HG02571 (cell line): ENCODE data around the gene PINK1.
"Not testable (repeated sequence)": the region's sequence is repeated elsewhere in the genome, so short reads cannot be mapped to it uniquely, and the experiment has no call there.

ENCODE experiments used
- ATAC-seq: cut with Tn5 transposase; IDR thresholded peaks from one replicate; pipeline ENCODE4 v1.9.1; 2021; ENCODE audit warnings: mild to moderate bottlenecking, moderate library complexity; ENCODE audit not compliant: unreplicated experiment

Gene PINK1

DNA sequence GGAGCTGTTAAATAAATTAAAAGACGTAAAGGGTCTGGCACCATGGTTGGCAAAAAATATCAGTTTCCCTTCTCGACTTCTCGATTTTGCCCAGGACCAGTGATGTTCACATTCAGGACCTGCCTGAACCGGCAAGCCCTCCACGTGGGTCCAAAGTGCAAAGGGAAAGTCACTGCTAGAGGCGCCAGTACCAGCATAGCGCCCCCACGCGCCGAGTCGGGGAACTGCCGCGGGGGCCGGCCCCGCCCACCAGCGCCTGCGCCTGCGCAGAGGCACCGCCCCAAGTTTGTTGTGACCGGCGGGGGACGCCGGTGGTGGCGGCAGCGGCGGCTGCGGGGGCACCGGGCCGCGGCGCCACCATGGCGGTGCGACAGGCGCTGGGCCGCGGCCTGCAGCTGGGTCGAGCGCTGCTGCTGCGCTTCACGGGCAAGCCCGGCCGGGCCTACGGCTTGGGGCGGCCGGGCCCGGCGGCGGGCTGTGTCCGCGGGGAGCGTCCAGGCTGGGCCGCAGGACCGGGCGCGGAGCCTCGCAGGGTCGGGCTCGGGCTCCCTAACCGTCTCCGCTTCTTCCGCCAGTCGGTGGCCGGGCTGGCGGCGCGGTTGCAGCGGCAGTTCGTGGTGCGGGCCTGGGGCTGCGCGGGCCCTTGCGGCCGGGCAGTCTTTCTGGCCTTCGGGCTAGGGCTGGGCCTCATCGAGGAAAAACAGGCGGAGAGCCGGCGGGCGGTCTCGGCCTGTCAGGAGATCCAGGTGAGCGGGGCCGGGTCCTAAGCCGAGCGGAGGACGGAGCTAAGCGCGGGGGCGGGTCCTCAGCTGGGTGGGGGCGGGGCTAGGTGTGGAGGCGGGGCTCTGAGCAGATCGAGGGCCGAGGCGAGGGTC is at the start of gene PINK1:
TSS of gene PINK1 (plus strand) at position 269 of the 875 bp plus-strand sequence. CDS start at position 360, 91 bp downstream.
- ATAC-seq = peak; percentile 52

DNA sequence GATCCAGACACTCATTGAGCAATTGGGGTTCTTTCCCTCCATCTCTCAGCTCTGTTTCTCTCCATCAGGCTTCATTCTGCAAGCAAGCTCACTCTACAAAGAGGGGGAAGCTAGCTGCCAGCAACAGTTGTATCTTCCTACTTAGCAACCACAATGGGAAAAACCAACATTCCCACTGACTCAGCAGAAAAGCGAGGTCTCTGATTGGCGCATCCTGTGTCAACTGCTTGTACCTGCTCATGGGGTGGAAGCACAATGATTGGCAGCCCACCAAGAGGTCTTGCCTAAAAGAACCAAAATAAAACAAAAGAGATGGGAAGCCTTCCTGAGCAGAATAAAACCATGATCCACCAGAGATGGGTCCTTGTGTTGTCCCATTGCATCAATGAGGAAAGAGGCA is 48.4 kb upstream of the PINK1 start:
- no peak for ATAC-seq

DNA sequence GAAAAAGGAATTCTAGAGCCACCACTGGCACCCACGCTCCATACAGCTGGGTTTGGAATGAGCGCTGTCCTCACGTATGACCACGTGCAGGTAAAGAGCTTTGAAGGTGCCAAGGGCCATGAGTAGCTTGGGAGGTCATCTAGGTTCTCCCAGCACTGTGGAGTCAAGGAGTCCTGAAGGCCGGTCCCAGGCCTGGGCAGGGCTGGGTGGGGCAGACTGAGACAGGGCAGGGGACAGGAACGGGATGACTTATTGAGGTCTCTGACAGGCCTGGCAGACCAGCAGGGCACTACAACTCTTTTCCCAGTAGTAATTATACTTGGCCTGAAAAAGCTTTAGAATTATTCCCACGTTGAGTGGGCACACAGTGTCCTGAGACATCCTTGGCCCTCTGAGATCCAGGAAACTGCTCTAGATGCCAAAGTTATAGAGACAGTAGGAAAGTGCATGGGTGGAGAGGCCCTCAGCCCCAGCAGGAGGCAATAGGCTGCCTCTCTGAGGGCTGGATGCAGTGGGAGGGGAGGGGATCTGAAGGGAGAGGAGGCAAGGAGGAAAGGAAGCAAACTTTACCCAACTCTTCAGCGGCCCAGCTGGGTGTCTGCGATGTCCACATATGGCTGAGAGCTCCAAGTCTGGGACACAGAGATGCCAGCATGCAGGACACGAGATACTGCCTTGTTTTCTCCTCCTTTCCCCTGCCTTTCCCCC is 46.2 kb upstream of the PINK1 start:
- no peak for ATAC-seq

DNA sequence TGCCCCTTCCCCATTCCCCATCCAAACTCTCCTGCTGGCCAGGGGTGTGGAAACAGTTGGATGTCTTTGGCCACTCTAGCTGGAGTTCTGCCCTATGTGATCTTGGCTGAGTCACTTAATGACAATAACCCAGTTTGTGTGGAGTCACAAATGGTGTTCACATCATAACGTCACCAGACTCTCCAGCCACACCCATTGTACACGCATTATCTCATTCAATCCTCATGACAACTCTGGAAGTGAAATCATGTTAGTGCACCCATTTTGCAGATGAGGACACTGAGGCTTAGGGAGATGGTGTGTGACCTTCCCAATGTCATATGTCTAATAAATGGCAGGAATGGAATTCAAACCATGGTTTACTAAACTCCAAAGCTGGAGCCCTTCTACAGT is 45.6 kb upstream of the PINK1 start:
- no peak for ATAC-seq

DNA sequence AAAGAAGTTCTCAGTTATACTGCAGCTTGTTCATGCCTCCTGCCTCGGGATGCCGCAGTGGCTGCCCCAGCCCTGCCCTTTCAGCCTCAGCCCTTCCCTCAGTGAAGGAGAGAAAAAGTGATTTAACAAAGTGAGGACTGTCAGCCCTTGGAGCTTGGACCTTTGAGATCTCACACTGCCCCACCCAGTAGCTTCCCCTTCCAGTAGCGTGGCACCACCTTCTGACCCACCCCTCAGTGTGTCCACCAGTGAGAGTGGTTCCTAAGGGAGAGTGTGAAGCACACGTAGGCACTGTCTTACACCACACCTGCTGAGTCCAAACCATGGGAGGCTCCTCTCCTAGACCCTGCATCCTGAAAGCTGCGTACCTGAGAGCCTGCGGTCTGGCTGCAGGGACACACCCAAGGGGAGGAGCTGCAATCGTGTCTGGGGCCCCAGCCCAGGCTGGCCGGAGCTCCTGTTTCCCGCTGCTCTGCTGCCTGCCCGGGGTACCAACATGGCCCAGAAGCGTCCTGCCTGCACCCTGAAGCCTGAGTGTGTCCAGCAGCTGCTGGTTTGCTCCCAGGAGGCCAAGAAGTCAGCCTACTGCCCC is 44.5 kb upstream of the PINK1 start, which contains the start of gene CDA:
TSS of gene CDA (plus strand) at position 464 of the 592 bp plus-strand sequence. CDS start at position 497, 33 bp downstream.
- ATAC-seq = no peak

DNA sequence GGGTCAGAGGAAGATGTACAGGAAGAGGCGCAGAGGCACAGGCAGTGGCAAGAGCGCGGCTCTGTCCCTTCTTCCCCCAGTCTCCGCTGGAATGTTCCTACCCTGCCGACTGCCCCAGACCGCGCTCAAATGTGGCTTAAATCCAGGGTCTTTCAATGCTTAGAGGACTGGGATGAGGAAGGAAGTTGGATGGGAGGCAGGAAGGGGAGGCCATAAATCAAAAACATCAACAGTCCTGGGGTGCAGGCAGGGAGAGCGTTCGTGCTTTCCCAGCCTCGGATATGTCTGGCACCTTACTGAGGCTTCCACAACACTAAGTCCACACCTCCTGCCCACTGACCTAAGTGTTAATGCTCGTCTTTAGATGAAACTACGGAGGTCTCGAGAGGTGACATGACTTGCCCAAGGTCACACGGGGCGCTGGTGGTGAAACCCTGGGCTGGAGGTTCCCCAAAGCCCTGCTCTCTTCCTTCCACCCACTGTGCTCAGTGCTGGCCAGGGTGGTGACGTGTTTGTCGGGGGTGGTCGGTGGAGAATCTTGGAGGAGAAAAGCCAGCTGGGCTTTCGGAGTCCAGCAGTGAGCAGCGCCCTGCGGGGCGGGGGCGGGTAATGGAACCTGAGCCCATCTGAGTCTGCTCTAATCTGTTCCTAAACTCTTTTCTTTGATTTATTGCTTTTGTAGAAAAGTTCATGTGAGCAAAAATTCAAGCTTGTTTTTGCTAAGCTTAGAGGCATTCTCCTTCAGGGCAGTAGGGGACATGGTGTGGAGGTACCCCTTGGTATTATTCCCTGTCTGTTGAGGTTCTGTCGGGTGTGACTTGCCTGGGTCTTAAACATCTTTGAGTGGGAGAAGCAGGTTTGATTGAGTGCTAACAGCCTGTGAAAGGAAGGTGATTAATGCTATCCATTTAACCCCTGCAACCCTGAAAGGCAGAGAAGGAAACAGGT is 43.7 kb upstream of the PINK1 start:
- ATAC-seq = no peak

DNA sequence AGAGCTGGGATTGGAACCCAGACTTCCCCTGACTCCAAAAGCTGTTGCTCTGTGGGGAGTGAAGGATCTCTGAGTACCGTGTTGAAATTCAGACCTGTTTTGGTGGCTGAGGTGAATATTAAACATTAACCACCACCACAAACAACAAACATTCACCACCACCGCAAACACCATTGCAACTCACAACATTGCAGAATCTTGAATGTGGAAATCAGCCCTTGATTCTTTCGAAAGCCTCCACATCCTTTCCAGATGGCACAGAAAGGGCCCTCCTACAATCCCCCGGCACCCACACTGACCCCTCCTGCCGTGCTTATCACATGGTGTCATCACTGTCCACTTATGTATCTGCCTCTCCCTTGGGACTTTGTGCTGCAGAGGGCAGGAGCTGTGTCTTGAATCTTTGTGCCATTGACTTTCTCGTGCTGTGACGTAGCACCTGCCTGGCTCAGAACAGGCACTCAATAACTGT is 42.9 kb upstream of the PINK1 start:
- no peak for ATAC-seq

DNA sequence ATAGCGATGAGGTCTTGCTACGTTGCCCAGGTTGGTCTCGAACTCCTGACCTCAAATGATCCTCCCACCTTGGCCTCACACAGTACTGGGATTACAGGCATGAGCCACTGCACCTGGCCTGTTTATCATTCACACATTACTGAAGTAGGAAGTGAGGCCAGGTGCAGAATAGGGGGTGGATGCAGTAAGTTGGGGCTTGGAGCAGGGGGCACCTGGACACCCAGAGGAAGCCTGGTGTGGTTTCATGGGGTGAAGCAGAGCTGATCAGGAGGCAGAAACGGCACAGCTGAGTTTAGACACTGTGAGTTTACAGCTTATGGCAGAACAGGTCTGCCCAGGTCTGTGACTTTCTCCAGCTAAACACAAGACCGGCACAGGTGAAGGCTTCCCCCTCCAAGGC is 39.5 kb upstream of the PINK1 start:
- no peak for ATAC-seq

DNA sequence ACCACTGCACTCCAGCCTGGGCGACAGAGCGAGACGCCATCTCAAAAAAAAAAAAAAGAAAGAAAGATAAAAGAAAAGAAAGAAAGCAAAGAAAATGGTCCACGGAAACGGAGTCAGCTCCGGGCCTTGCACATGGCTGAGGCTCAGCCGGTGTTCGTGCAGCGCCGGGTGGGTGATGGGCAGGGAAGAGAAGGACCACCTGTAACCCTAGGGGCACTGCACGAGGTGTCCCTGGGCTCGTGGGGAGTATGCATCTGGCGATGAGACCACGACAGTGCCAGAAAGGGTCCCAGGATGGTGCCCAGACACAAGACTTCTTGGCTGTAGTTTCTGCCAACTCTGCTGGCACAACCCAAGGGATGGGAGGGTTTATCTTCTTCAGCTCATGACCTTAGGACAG is 38.5 kb upstream of the PINK1 start:
- ATAC-seq = no peak

DNA sequence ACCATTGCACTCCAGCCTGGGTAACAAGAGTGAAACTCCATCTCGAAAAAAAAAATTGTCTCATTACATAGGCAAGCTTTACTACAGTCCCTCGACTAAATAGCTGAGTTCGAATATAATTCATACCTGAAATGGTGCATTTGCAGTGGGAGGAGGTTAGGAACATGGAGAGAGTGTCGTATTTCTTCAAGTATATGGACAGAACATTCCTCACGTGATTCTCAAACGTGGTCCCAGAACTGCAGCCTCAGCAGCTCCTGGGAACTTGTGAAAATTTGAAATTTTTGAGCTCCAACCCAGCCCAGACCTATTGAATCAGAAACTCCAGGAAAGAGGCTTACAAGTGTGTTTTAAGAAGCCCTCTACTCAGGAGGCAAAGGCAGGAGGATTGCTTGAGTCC is 37.2 kb upstream of the PINK1 start:
- no peak for ATAC-seq

DNA sequence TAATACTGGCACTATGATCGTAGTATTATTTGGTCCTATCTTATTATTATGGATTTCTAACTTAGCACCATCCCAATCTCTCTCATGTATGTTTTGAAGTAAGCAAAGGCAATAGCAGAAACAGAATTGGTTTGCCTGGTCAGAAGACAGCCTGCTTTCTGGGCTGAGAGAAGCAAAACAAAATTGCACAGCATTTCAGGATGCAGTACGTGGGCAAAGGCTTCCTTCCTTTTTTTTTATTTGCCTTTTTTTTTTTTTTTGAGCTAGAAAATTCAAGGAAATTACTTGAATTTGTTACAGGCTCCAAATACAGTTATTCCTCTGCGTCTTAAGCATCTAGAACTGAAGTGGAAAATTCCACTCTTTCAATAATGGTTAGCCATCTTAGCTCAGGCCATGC is 35.6 kb upstream of the PINK1 start:
- ATAC-seq = no peak

DNA sequence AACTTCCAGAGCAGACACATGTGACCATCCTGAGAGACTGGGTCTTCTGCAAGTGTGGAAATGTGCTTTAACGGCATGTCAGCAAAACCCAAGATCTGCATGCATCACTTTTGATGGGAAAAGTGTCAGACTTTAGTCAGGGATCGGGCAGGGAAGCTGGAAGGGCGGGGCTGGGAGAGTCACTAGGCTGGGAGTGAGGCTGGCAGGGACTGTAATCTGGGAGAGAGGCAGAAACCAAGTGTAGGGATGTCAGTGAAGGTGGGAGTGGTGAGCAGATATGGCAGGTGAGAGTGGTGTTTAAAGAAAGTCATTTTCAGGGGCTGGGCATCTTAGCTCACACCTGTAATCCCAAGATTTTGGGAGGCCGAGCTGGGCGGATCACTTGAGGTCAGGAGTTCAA is 33.1 kb upstream of the PINK1 start:
- ATAC-seq = no peak

DNA sequence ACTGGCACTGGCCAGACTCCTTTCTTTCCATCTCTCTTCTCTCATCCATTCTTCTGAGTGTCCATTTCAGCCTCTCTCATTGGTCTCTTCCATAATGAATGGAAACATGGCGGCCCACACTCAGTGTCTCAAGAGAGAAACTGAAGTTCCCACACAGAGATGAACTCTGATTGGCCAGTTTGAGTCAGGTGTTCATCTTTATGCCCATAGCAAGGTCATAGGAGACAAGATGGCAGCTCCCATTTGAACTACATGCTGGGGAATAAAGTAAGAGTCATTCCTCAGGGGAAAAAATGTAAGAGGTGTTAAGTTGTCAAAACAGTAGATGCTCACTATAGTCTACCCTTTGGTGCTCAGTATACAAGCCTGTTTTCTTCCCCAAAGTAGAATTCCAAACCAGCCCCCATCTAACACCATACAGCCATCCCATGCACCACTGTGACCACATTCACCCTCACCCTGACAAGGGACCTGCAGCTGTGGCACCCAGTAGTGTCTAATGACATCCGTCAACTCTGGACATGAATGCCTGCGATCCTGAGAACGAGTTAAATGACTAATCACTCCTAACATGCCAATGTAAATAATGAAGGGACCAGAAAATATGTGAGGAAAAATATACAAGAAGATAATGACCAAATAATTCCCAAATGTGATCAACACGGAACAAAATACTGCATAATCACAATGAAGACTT is 32.0 kb upstream of the PINK1 start:
- no peak for ATAC-seq

DNA sequence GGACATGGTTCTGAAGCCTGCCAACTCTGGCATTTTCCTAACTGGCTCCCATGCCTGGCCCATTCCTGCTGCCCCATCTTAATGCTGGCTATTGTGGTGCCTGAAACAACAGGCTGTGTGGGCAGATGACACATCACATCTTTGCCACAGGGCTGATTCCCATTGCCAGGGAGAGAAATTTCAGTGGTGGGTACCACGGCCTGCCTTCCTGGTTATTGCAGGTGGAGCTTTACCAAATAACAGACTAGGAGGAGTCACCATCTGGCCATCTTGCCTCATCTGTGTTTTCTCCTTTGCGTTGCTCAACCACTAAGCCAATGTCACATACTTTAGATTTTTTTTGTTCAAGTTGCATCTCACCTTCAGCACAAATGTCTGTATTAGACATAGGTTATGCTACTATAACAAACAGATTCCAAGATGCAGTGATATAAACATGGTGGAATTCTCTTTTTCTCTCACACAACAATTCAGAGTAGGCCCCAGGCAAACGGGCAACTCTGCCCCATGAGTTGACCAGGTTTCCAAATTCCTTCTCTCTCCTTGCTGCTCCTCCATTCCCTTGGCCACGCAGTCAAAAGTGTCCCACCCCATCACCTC is 30.3 kb upstream of the PINK1 start:
- ATAC-seq = no peak

DNA sequence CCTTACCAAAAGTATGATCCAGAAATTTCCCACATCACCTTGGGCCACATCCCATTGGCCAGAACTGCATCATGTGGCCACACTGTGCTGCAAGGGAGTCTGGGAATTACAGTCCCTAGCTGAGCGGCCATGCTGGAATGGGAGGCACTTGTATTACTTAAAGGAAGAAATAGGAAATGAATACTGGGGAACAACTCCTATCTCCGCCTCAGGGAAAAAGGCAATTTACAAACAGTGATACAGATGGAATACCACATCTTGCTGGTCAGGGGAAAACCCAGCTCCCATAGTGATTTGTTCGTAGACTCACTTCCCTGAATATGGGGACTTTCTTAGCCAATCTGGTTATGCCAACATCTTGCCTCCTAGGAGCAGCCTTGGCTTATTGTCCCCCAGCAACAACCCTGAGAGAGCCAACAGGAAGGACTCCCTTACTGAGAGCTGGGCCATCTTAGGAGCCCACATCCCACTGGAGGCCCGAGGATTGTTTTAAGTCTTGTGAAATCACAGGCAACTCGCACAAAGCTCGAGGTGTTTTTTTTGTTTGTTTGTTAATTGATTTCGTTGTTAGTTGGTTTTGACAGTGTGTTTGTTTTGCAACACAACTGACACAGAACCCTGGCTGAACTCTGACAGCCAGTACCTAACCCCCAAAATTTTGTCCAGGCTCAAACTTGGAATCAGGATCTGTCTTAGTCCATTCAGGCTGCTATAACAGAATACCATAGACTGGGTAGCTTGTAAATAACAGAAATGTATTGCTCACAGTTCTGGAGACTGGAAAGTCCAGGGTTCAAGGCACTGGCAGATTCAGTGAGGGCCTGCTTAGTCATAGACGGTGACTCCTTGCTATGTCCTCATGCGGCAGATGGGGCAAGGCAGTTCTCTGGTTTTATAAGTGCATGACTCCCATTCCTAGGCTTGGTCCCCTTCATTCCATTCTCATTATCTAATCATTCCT is 29.5 kb upstream of the PINK1 start:
- ATAC-seq = no peak

DNA sequence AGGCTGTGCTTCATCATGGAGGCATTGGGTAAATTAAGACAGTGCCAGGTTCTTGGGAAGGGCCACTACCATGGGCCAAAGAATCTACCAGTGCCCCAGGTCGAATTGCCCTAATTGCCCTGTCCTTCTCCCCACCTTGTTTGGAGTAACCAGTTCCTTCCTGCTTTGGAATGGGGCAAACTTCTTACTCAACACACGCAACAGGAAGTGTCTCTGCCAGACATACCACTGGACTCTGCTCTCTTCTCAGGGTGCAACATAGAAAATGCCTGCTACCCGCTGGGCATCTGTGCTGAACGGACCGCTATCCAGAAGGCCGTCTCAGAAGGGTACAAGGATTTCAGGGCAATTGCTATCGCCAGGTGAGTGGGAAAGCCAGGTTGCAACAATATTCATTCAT is 28.6 kb upstream of the PINK1 start:
- ATAC-seq = no peak

DNA sequence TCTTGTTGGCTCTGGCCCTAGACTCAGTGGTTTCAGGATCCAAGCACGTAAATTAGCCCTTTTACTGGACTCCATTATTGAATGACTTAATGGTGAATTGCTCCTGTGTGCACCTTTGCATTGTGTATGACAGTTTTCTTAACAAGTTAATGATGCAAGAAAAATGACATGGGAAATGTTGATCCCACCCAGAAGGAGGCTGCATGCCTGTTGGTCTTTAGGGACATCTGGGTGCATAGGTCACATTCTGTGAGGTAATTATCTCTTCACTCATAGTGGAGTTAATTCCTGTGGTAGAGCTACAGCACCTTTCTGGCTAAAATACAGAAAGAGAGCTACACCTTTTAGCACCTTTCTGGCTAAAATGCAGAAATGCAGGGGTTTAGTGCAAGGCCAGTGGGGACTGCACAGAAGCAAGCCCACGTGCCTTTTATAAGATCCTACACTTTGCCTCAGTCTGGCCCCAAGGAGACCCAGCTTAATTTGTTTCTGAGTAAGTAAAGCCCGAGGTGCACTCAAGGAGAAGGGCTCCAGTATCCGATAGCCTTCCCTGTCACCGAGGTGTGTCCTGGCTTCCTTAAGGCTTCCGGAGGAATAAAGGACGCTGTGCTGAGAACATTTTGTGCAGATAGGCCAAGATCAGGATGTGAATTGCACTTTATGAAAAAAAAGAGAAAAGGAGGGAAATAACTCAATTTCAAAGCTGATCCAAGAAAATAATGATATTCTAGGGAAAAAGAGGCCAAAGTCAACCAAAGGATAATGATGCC is 26.3 kb upstream of the PINK1 start:
- ATAC-seq = not testable (repeated sequence)

DNA sequence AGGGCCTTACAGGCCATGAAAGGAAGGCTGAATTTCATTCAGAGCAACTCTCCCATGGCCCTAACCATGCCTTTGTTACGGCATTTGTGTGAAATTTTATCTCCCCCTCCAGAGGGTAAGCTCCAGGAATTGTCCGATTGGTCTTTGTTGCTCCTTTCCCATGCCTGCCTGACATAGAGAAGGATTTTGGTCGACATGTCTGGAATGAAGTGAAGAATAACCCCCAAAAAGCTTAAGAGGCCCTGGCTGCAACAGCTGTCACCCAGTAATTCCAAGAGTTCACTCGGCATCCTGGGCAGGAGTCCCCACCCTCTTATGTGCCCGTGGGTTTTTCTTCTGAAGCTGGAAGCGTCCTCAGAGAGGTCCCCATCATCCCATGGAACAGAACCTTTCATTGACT is 23.7 kb upstream of the PINK1 start:
- no peak for ATAC-seq
